Measurements from ENCODE around the gene ALOX5. TPM values are rescaled to one million over a fixed set of nuclear protein-coding genes. Genes with fewer than 3 reads are reported as not detected.

The ALOX5 gene
- total RNA-seq, 4 donors from 2014 or later = 40.6 to 153 (median 78.0) TPM

DNA sequence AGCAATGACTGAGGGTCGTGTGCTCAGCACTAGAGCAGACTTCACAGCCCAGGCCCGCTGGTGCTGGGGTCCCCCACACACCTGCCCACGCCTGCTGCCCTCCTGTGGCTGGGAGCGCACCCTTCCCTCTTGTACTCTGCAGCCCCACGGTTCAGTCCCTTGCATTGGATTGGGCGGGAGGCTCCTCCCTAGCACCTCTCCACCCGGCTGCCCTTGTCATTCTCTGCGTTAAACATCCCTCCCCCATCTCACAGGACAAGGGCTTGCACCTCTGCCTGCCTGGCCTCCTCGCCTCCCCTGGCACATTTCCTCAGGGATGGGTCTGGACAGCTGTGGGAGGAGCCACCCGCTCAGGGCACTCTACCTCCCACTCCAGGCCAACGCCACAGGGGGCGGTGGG, 68.6 kb downstream of the ALOX5 start:
- TF ChIP-seq, protein P1, sequence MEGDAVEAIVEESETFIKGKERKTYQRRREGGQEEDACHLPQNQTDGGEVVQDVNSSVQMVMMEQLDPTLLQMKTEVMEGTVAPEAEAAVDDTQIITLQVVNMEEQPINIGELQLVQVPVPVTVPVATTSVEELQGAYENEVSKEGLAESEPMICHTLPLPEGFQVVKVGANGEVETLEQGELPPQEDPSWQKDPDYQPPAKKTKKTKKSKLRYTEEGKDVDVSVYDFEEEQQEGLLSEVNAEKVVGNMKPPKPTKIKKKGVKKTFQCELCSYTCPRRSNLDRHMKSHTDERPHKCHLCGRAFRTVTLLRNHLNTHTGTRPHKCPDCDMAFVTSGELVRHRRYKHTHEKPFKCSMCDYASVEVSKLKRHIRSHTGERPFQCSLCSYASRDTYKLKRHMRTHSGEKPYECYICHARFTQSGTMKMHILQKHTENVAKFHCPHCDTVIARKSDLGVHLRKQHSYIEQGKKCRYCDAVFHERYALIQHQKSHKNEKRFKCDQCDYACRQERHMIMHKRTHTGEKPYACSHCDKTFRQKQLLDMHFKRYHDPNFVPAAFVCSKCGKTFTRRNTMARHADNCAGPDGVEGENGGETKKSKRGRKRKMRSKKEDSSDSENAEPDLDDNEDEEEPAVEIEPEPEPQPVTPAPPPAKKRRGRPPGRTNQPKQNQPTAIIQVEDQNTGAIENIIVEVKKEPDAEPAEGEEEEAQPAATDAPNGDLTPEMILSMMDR (IDR thresholded peaks at IDR 0.05) = no peak
- ATAC-seq (ENCODE audit: low FRiP score) (no peak), DNase-seq (ENCODE audit: low spot score) (no peak)

DNA sequence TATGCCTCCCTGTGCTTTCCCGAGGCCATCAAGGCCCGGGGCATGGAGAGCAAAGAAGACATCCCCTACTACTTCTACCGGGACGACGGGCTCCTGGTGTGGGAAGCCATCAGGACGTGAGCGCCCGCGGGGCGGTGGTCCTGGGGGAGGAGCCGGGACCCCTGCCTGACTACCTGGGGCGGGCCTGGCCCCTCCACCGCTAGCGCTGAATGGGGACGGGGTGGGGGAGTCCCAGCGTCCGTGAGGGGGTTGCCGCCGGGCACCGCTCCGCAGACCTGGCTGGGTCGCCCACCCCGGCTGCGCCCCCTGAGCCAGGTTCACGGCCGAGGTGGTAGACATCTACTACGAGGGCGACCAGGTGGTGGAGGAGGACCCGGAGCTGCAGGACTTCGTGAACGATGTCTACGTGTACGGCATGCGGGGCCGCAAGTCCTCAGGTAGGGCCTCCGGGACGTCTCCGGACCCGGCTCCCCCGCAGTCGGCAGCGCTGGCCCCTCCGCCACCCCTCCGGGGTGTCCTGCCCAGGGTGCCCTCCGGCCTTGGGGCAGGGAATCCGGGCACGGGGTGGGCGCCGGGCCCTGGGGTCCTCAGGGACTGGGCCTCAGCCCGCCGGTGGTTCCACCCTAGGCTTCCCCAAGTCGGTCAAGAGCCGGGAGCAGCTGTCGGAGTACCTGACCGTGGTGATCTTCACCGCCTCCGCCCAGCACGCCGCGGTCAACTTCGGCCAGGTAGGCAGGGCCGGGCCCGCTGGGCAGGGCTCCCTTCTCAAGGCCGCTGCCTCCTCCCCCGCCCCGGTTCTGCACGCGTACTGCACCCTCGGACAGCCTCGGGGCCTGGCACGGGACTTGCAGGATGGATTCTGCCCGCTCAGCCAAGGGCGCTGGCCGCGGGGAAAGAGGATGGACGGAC, 69.3 kb downstream of the ALOX5 start:
- DNase-seq (ENCODE audit: low spot score) (no peak), ATAC-seq (ENCODE audit: low FRiP score) (no peak)
- TF ChIP-seq, protein P1 (IDR thresholded peaks at IDR 0.05) = no peak

DNA sequence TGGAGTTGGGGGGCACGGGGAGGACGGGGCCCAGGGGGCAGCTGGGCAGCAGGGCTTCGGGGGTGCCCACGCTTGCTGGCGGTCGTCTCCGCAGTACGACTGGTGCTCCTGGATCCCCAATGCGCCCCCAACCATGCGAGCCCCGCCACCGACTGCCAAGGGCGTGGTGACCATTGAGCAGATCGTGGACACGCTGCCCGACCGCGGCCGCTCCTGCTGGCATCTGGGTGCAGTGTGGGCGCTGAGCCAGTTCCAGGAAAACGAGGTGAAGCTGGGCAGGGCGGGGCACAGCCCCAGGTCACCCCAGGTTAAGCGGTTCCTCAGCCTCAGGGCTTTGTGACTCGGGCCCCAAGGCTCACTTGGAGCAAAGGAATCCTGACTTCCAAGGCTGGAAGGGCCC, 70.0 kb downstream of the ALOX5 start:
- no peak for ATAC-seq (ENCODE audit: low FRiP score)
- TF ChIP-seq, protein P1 (IDR thresholded peaks at IDR 0.05) = no peak
- no peak for DNase-seq (ENCODE audit: low spot score)

DNA sequence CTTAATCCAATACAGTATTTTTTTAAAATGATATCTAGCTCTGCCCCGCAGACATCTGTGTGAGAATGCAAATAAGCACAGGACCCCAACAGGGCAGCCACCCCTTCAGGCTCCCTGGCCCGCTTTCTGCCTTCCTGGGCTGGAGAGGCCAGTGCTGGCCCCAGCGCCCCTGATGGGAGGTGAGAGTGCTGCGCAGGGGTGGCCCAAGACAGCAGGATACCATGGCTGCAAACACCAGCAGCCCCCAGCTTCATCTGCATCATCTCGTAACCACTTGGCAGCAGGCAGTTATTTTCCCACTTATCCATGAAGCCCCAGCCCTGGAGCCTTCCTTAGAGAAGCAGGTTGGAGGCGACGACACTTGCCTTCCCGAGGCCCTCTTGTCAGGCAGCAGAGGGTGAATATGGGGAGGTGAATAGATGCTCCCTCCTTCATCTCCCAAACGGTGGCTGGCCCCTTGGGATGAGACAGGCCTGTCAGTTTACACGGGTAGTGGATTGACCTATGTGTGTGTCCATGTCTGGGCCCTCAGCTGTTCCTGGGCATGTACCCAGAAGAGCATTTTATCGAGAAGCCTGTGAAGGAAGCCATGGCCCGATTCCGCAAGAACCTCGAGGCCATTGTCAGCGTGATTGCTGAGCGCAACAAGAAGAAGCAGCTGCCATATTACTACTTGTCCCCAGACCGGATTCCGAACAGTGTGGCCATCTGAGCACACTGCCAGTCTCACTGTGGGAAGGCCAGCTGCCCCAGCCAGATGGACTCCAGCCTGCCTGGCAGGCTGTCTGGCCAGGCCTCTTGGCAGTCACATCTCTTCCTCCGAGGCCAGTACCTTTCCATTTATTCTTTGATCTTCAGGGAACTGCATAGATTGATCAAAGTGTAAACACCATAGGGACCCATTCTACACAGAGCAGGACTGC, 71.2 kb downstream of the ALOX5 start:
- TF ChIP-seq, protein P1 (IDR thresholded peaks at IDR 0.05) = no peak
- no peak for ATAC-seq (ENCODE audit: low FRiP score)
- DNase-seq (ENCODE audit: low spot score) = no peak

DNA sequence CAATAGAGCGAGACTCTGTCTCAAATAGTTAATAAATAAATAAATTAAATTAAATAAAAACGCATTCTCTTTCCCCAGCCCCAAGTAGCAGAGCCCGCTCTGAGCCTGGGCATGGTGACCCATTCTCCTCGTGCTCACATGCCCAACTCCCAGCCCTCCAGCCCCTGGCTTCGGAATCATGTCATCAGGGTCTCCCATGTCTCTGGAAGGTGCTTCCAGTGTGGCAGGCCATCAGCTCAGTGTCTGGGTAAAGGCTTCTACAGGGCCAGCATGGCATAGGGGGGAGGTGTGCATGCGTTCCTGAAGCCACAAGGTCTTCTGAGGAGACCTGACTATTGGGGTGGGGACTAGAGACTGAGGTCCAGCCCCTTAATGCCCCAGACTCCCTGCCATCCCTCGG, 72.8 kb downstream of the ALOX5 start:
- DNase-seq (ENCODE audit: low spot score) = no peak
- TF ChIP-seq, protein P1 (IDR thresholded peaks at IDR 0.05) = no peak
- ATAC-seq (ENCODE audit: low FRiP score) = no peak

DNA sequence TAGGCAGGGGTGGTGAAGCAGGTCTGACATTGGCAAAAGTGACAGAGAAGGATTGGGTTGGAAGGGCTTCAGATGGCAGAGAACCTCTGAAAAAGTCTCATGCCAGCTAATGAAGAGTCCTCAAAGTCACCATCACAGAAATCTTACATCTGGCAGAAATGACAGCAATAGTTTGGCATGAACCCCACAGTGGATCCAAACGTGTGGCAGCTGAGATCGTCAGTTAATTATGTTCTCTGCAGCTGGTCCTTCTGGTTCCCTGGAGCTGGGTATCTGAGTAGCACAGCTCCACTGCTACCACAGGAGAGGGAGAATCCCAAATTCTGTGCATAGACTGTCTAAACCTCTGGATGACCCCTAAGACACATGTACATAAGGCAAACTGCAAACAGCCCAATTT, 73.4 kb downstream of the ALOX5 start:
- TF ChIP-seq, protein P1 (IDR thresholded peaks at IDR 0.05) = no peak
- DNase-seq (ENCODE audit: low spot score) (no peak), ATAC-seq (ENCODE audit: low FRiP score) (no peak)
